ENCODE data around the gene LPCAT1. TPM values are rescaled to one million over a fixed set of nuclear protein-coding genes. Genes with fewer than 3 reads are reported as not detected.
"Not testable (repeated sequence)": the region's sequence is repeated elsewhere in the genome, so short reads cannot be mapped to it uniquely, and the experiment has no call there.

LPCAT1 gene
- total and polyA plus RNA-seq, 2 experiments from 2014 or later = 22.2 to 48.4 TPM

- Histone ChIP-seq H4K20me1 (ENCODE audit: insufficient read depth) (no peaks in the 10 kb centered on the region), H3K4me3 (no peak overlapping the region), H3K9me2 (ENCODE audit: insufficient read depth) (no peaks in the 10 kb centered on the region), H3K27ac (peak overlapping the region; percentile 32), H3K79me2 (ENCODE audit: insufficient read depth) (no peaks in the 10 kb centered on the region), H3K9ac (peak overlapping the region; percentile 11), H3K36me3 (ENCODE audit: low read depth) (no peaks in the 10 kb centered on the region), H3K9me3 (ENCODE audit: low read depth) (no peaks in the 10 kb centered on the region), H3F3A (ENCODE audit: insufficient read depth) (peaks cover 29% of the 10 kb centered on the region), H3K4me1 (ENCODE audit: insufficient read depth) (peaks cover 19% of the 10 kb centered on the region), H2AFZ (peak overlapping the region; percentile 17; the same call in 1 of the 2 replicates), H3K4me2 (ENCODE audit: unreplicated experiment) (no peak overlapping the region), H3K27me3 (replicated peaks; ENCODE audit: insufficient read depth) (no peaks in the 10 kb centered on the region)
- WGBS, 2 experiments (ENCODE audit: low coverage in 1 of 2, low lambda C conversion rate in 2 of 2, missing lambda C conversion rate in 2 of 2) = 16 to 20% methylated on average over 9 to 10 of the region's 10 CpGs
- TF ChIP-seq EZH2phosphoT487 (IDR thresholded peaks at IDR 0.05; ENCODE audit: insufficient read depth, low read depth) (no peak), EZH2 (IDR thresholded peaks at IDR 0.05; ENCODE audit: insufficient read depth, poor library complexity, severe bottlenecking) (no peak)
- in situ Hi-C loops (cut with MboI) = no loop called here
- peak; percentile 34 for DNase-seq
These were observed 18.1 kb upstream of the LPCAT1 start for GRCh38 chr5:1541702-1542400.

- in situ Hi-C loops (cut with MboI) = no loop called here
- no peak for DNase-seq
- Histone ChIP-seq H2AFZ (no peak overlapping the region), H3K9me3 (ENCODE audit: low read depth) (no peaks in the 10 kb centered on the region), H3K4me1 (ENCODE audit: insufficient read depth) (peaks cover 24% of the 10 kb centered on the region), H3K4me2 (ENCODE audit: unreplicated experiment) (no peak overlapping the region), H3F3A (ENCODE audit: insufficient read depth) (peaks cover 27% of the 10 kb centered on the region), H4K20me1 (ENCODE audit: insufficient read depth) (no peaks in the 10 kb centered on the region), H3K4me3 (no peak overlapping the region), H3K9me2 (ENCODE audit: insufficient read depth) (no peaks in the 10 kb centered on the region), H3K27me3 (replicated peaks; ENCODE audit: insufficient read depth) (no peaks in the 10 kb centered on the region), H3K36me3 (ENCODE audit: low read depth) (no peaks in the 10 kb centered on the region), H3K79me2 (ENCODE audit: insufficient read depth) (no peaks in the 10 kb centered on the region), H3K27ac (0 out of 2 replicates have a peak overlapping the region, but pooled peaks have one; percentile 32), H3K9ac (0 out of 2 replicates have a peak overlapping the region, but pooled peaks have one; percentile 11)
- WGBS, 2 experiments (ENCODE audit: low coverage in 1 of 2, low lambda C conversion rate in 2 of 2, missing lambda C conversion rate in 2 of 2) = 88 to 94% methylated on average over 10 to 11 of the region's 11 CpGs
- no peak for TF ChIP-seq EZH2phosphoT487 (IDR thresholded peaks at IDR 0.05; ENCODE audit: insufficient read depth, low read depth)
These were observed 17.3 kb upstream of the LPCAT1 start for GRCh38 chr5:1540831-1541701.

DNA sequence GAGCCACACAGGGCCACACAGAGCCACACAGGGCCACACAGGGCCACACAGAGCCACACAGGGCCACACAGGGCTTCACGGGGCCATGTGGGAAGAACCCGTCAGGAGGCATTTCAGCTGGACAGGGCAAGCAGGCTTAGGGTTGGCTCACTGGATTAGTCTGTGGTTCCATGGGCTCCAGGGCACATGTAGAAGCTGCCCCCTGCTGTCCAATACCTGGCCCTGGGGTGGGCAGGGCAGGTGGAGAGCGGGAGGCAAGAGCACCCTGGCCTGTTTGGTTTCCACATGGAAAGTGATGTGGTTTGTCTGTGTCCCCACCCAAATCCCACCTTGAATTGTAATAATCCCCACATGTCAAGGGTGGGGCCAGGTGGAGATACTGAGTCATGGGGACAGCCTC is 16.4 kb upstream of the LPCAT1 start:
- no peaks in the 10 kb centered on the region for H3K36me3 ChIP-seq (ENCODE audit: low read depth)
- no peaks in the 10 kb centered on the region for H3K9me2 ChIP-seq (ENCODE audit: insufficient read depth)
- no peaks in the 10 kb centered on the region for H3K27me3 ChIP-seq (replicated peaks; ENCODE audit: insufficient read depth)
- no peaks in the 10 kb centered on the region for H3K9me3 ChIP-seq (ENCODE audit: low read depth)
- in situ Hi-C loops (cut with MboI) = no loop called here
- H3K9ac ChIP-seq = no peak overlapping the region
- H3K4me2 ChIP-seq (ENCODE audit: unreplicated experiment) = no peak overlapping the region
- no peak for DNase-seq
- WGBS, 2 experiments (ENCODE audit: low coverage in 1 of 2, low lambda C conversion rate in 2 of 2, missing lambda C conversion rate in 2 of 2) = 94 to 95% methylated on average over 3 of the region's 3 CpGs
- no peaks in the 10 kb centered on the region for H4K20me1 ChIP-seq (ENCODE audit: insufficient read depth)
- H3K79me2 ChIP-seq (ENCODE audit: insufficient read depth) = no peaks in the 10 kb centered on the region
- no peak overlapping the region for H2AFZ ChIP-seq
- TF ChIP-seq EZH2 (IDR thresholded peaks at IDR 0.05; ENCODE audit: insufficient read depth, poor library complexity, severe bottlenecking) (no peak), EZH2phosphoT487 (IDR thresholded peaks at IDR 0.05; ENCODE audit: insufficient read depth, low read depth) (no peak)
- no peak overlapping the region for H3K27ac ChIP-seq
- H3K4me3 ChIP-seq = no peak overlapping the region
- H3F3A ChIP-seq (ENCODE audit: insufficient read depth) = peaks cover 20% of the 10 kb centered on the region
- H3K4me1 ChIP-seq (ENCODE audit: insufficient read depth) = peaks cover 24% of the 10 kb centered on the region

DNA sequence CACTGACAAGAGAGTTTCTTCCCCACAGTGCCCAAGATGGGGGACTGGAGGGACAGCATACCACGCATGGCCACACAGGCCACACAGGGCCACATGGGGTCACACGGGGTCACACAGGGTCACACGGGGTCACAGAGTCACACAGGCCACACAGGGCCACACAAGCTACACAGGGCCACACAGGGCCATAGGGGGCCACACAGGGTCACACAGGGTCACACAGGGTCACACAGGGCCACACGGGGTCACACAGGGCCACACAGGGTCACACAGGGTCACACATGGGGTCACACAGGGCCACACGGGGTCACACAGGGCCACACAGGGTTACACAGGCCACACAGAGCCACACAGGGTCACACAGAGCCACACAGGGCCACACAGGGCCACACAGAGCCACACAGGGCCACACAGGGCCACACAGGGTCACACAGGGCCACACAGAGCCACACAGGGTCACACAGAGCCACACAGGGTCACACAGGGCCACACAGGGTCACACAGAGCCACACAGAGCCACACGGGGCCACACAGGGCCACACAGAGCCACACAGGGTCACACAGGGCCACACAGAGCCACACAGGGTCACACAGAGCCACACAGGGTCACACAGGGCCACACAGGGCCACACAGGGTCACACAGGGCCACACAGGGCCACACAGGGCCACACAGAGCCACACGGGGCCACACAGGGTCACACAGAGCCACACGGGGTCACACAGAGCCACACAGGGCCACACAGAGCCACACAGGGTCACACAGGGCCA is 15.8 kb upstream of the LPCAT1 start:
- H4K20me1 ChIP-seq (ENCODE audit: insufficient read depth); H3K9me3 ChIP-seq (ENCODE audit: low read depth); H3K79me2 ChIP-seq (ENCODE audit: insufficient read depth); H3K36me3 ChIP-seq (ENCODE audit: low read depth); H3K27me3 ChIP-seq (replicated peaks; ENCODE audit: insufficient read depth); H2AFZ ChIP-seq; in situ Hi-C loops (cut with MboI); H3K9ac ChIP-seq; DNase-seq; H3K9me2 ChIP-seq (ENCODE audit: insufficient read depth); H3K27ac ChIP-seq; H3K4me2 ChIP-seq (ENCODE audit: unreplicated experiment); H3K4me3 ChIP-seq: not testable (repeated sequence)
- peaks cover 20% of the 10 kb centered on the region for H3F3A ChIP-seq (ENCODE audit: insufficient read depth)
- whole genome bisulfite sequencing, 2 experiments (ENCODE audit: low coverage in 1 of 2, low lambda C conversion rate in 2 of 2, missing lambda C conversion rate in 2 of 2) = 57 to 64% methylated on average over 5 to 7 of the region's 8 CpGs
- peaks cover 24% of the 10 kb centered on the region for H3K4me1 ChIP-seq (ENCODE audit: insufficient read depth)
